Activated naive CD8-positive, alpha-beta T cell treated with anti-CD3 and anti-CD28 coated beads, Interleukin-2, amount 50 U/mL, for 16 hours (primary cell): Measurements from ENCODE around the gene STARD13.

Experiments used
- DNase-seq: peaks from one replicate; pipeline ENCODE4 v3.0.0-alpha.2; 2020; ENCODE audit warnings: low read depth, low spot score

The STARD13 gene

GRCh38 chr13:33229446-33230177, 55.9 kb downstream of the STARD13 start:
- no peak for DNase-seq

DNA sequence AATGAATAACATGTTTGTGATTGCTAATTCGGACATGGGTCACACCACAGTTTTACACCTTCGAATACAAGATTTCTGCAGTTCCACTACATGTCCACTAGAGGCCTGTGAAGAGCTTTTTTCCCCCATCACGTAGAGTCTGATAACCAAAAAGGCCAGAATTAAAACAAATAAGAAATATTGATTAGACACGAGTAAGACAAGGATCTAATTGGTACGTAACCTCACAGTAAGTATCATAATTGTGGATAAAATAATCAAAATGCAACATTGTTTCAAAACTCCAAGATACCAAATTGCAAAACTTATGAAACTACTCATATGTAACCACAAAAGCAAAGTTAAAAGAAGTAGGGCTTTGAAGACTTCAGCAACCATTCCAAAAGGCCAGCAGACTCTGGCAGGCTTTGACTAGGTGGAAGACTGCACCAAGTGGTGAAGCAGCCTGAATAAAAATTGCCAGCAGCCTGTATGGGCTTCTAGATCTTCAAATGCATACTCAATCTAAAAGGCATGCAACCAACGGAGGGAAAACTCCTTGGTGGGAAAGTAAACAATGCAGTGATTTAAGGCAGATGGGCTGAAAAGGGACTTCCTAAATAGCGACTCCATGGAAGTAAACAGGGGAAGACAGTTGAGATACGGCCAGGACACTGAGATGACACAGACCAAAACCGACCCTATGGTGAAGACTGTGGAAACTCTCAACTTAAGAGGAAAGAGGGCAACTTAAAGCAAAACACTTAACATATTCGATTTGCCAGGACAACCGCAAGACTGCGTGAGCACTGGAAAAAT, 56.7 kb downstream of the STARD13 start:
- no peak for DNase-seq

DNA sequence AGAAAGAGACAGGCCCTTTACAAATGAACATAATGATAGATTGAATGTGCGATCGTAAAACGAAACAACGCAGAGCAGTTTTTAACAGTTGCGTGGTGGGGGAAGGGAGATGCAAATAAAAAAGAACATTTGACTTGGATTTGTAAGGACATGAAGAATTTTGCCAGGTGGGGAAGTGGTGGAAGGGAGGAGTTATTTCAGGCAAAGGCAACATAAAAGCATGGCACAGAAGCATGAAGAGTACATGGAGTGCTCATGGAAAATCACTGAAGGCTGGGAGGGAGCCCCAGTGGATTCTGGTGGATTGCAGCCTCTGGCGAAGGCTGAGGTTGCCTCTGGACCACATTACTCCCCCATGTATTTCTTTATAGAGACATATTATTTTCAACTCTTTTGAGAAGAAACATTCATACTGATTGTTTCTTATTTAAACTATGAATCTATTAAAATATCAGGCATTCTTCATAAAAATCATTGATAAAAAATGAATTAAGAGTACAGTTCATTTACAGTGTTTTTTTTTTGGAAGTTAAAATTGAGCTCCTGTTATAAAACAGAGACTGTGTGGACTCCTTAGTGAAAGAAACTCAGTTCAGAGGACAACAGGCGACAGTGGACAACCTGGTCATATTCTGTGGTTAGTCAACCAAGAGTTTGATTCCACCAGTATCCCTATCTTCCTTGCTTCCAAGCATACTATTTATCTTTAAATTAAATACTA, 57.5 kb downstream of the STARD13 start:
- DNase-seq, result no peak

DNA sequence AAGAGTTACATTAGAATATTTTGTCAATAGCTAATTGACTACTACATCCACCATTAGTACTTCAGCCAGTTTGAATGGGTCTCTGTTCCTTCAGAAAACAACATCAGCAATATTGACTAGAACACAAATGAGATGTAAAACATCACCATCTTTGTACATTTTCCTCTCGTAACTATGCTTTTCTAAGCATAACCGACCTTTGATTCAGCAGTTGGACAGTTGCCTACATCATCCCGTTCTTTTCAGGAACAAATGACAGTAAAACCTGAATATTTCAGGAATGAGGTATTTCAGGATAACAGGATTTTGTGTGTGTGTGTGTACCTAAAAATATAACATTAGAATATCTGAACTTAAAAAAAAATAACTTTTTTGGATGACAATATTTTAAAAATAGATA, 60.9 kb downstream of the STARD13 start:
- DNase-seq, result no peak

GRCh38 chr13:33224191-33224590, 61.4 kb downstream of the STARD13 start:
- DNase-seq, result no peak

GRCh38 chr13:33219926-33220325, 65.6 kb downstream of the STARD13 start:
- DNase-seq, result no peak

GRCh38 chr13:33218426-33218825, 67.1 kb downstream of the STARD13 start:
- no peak for DNase-seq

GRCh38 chr13:33218020-33218419, 67.5 kb downstream of the STARD13 start:
- DNase-seq, result no peak

GRCh38 chr13:33217256-33217655, 68.3 kb downstream of the STARD13 start:
- DNase-seq, result no peak

DNA sequence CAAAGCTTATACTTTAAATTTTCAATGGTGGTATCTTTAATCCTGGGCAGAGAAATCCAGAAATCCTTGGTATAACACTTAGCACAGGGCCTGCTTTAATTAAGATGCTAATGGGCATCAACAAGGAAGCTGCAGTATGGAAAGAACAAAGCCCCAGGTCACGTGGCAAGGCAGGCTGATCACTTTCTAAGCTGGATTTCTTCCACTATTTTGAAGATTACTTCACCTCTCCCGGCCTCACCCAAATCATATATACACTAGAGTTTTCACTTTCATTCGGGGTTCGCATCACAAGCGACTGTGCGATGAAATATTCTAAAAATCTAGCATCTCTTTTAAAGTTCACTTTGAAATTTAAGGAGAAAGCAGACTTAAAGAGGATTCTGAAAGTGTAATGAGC, 71.8 kb downstream of the STARD13 start:
- no peak for DNase-seq

DNA sequence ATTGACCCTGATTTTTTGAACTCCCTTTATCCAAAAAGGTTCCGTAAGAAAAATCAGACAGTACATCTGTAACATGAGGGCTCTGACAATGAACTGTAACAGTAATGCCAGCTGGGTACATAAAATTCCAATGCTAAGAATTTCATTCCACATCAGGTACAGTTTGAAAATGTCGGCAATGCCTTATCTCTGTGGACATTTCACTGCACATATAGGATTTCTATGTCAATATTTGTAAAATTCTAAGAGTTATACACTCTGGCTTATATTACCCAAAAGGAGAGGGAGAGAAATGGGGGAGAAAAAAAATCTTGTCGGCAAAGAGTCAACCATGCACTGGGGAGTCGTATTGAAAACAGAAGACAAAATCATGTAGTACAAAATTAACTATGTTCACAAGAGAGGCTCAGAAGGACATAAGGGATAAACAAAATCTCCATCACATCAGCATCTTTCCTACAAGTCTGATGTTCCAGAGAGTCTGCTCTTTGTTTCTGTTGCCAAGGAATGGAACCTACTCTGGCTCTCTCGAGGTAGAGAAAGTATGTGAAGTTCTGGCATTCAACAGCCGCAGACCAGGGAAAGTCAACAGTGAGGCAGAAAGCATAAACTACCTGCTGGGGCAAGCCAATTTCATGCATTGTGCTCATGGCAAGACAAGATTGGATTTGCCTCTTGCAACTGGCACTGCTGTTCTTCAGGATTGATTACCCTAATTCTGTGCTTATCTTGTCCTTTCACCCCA, 72.4 kb downstream of the STARD13 start:
- DNase-seq, result no peak

- DNase-seq, result no peak
These were observed 73.2 kb downstream of the STARD13 start for GRCh38 chr13:33212396-33212795.

GRCh38 chr13:33210090-33210489, 75.5 kb downstream of the STARD13 start:
- DNase-seq, result no peak

GRCh38 chr13:33208290-33209220, 77.0 kb downstream of the STARD13 start:
- DNase-seq, result no peak

DNA sequence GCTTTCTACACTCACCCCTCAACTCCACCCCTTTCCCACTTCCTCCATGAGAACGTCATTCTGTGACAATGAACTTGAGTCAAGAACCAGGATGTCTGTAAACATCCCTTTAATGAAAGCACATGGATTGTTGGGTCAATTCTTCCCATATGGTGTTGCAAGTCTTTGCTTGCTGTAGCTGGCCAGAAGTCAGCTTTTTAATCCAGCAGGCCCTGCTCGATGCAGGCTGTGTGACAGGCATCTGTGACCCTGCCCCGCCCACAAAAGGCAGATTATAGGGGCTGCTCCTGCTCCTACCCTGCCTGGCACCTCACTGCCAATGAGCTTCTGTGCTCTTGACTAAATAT, 78.0 kb downstream of the STARD13 start:
- DNase-seq, result no peak

GRCh38 chr13:33206945-33207614, 78.5 kb downstream of the STARD13 start:
- DNase-seq, result no peak

GRCh38 chr13:33206425-33206824, 79.1 kb downstream of the STARD13 start:
- no peak for DNase-seq

DNA sequence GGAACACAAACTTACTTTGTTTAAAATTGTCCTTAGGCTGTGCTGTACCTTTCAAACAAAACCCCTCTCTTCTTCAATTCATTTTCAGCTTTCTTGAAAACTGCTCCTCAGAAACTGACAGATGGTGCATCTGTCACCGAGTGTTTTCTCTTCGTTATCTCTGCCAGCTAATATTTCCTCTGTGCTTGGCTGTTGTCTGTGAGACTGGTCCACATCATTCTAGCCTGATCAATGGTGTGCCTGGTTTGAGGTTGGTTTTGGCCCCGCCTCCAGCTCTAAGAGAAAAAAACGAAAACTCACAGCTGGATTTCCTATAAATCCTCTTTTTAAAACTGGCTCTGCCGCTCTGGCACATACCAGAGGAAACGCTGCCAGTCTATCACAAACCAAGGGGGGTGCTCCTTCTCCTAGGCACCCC, 79.7 kb downstream of the STARD13 start:
- no peak for DNase-seq

DNA sequence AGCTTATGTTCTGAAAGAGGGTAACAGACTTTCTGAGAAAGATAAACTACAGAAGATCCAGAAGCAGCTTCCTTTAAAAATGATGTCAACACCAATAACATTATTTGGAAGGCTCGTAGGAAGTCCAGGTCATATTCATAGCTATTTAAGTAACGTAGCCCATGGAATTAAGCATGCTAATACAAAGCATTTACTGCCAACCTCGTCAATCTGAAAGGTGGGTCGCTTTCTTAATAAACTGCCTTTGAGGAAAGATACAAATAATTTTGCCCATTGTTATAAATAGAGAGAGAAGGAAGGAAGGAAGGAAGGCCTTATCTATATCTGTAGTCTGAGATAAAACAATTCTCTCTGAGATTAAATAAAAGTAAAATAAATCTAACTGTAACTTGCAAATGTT, 80.3 kb downstream of the STARD13 start:
- no peak for DNase-seq
